ENCODE results near the gene JCAD. TPM values are rescaled to one million over a fixed set of nuclear protein-coding genes. Genes with fewer than 3 reads are reported as not detected.
"Not testable (repeated sequence)": the region's sequence is repeated elsewhere in the genome, so short reads cannot be mapped to it uniquely, and the experiment has no call there.

Gene JCAD
- polyA plus RNA-seq, 3 donors, result 29.6 to 39.2 (median 30.5) TPM

DNA sequence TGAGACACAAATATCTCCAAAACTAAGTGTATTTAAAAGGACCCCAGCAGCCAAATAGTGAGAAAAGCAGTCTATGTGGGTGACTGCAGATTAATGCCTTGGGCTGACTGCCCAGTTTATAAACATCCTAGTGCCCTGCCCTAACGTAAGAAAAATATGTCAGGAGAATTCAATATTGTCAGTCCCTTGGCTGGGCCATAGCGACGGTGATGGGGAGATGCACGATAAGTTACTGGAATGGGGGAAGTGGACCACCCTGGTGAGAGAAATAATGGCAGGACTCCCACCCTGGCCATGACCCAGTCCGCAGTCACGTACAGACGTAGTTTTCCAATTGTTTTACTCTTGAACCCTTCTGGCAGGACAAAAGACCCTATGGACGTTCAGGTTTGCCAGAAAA, 48.0 kb downstream of the JCAD start:
- no peak for DNase-seq (ENCODE audit: extremely low read depth in 1 of 11, low read depth in 9 of 11, low spot score in 4 of 11)

DNA sequence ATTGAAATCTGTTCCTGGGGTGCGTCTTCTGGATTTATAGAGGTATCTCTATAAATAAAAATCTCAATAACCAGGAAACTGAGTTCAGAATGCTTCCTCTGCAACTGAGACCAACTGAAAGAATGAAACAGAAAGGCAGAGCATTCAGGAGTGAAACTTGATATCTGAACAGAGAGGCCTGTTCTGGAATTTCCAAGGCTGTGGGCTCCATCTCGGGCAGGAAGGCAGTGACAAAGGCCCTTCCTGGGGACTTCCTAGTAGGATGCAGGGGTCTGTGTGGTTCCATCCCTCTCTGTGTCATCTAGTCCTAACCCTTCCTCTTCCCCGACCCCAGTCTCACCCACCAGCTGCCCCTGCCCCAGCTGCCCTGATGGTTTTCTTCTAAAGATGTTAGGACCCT, 52.0 kb downstream of the JCAD start:
- no peak for DNase-seq (ENCODE audit: extremely low read depth in 1 of 11, low read depth in 9 of 11, low spot score in 4 of 11)

DNA sequence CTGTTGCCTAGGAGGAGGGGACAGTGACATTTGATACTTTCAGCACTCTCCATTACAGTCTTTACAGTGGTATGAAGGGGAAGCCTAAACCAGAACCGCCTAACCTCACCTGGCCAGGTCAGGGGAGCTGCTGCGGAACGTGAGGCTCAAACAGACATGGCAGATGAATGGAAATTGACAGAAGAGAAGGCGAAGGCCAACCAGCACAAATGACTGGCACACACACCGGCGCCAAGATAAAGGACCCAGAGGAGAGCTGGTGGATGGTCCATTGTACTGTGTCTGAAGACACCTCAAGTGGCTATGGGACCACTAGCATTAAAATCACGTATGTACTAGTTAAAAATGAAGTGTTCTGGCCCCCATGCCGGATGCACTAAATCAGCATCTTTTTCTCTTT, 53.0 kb downstream of the JCAD start:
- DNase-seq (ENCODE audit: extremely low read depth in 1 of 11, low read depth in 9 of 11, low spot score in 4 of 11), result no peak

DNA sequence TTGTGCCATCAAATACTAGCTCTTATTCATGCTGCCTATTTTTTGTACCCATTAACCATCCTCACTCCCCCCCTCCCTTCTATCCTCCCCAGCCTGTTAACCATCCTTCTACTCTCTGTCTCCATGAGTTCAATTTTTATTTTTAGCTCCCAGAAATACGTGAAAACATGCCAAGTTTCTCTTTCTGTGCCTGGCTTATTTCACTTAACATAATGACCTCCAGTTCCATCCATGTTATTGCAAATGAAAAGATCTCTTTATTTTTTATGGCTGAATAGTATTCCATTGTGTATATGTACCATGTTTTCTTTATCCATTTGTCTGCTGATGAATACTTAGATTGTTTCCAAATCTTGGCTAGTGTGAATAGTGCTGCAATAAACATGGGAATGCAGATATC, 54.3 kb downstream of the JCAD start:
- not testable (repeated sequence) for DNase-seq (ENCODE audit: extremely low read depth in 1 of 11, low read depth in 9 of 11, low spot score in 4 of 11)

DNA sequence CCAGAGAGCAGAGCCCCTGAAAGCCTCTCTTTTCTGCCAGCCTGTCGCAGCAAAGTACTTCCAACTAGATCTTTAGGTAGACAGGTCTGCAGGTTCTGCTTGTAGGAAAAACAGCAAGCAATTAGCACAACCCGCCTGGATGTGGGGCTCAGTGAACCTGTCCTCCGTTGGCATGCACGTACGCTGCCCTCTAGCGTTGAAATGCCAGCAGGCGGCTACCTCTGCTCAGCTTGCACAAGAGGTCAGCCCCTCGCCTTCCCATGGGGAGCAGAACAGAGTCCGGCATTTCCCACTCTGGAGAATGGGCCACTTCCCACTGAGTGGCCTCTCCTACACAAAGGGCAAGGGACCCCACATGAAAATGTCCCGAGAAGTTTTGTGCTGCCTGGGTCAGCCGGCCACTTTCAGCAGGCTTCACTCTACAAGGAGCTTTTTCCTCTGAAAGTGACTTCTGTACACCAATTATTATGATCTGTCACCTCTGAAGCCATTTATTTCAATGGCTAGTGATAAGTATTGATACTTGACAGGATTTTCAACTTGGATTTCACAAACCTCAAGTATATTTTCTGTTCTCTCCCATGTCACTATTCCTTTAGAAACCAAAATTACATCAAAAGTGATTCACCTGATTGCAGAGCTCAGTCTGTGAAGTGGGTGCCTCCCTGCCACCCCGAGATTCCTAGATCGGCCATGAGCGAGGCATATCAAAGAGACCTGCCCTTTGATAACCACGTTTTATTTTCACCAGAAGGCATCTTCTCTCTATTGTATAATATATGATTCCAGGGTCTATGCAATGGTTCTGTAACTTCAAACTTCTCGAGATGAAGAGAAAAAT, 56.7 kb downstream of the JCAD start:
- peak in 6 of 11 donors; percentile 47 to 63 (median 54) for DNase-seq (ENCODE audit: extremely low read depth in 1 of 11, low read depth in 9 of 11, low spot score in 4 of 11)

DNA sequence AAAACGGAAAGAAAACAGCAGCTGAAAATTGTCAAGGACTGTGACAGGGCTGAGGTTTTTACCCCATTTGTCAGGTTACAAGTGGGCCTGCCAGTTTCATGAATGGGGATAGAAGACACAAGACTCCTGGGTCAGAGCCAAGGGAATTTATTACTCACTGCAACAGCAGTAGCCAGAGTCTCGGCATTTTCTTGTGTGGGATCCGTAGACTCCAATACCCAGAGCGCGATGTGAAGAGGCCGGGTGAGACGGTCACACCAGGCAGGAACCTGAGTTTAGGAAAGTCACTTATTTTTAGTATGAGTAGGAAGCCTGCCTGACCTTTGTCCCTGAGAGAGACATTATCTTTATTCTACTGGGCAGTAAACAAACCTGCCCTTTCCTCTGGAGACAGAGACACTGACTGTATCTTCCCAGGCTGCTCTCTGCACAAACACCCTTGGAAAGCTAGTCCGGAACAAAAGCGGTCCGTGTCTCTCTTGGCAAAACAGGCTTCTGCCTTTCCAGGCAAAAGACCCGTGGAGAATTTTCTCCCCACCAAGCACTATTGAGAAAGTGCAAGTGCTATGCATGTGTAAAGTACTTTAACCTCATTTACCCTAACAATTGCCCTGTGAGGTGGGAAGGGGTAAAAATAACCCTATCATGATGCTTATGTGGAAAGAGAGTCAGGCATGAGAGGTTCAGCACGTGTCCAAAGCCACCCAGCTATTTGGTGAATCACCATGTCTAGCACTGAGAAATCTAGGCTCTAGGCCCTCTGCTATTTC, 58.4 kb downstream of the JCAD start:
- no peak for DNase-seq (ENCODE audit: extremely low read depth in 1 of 11, low read depth in 9 of 11, low spot score in 4 of 11)

DNA sequence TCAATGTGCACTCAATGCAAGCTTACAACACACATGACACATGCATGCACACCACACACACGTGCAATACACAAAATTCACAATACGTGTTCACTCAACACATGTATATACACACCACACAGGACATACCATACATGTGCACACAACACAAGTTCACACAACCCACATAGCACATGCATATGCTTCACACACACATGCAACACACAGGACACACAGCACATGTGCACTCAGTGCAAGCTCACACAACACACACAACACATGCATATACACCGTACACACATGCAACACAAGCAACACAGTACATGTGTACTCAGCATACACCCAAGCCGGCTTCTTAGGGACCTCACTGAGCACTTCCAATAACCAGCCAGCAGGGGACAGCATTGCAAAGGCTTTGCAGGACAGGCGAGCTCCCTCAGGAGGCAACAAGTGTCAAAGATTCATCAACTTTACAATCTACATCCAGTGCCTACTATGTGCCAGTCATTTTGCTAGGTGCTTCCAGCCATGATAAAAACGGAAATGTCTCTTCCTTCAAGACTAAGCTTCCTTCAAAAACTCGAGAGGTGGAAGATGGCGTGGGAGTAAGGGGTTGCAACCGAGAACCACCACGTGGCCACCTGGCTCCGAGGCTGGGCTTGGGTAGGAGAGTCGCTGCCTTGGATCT, 61.1 kb downstream of the JCAD start:
- peak in 10 of 11 donors; percentile 60 to 77 (median 71) for DNase-seq (ENCODE audit: extremely low read depth in 1 of 11, low read depth in 9 of 11, low spot score in 4 of 11)

DNA sequence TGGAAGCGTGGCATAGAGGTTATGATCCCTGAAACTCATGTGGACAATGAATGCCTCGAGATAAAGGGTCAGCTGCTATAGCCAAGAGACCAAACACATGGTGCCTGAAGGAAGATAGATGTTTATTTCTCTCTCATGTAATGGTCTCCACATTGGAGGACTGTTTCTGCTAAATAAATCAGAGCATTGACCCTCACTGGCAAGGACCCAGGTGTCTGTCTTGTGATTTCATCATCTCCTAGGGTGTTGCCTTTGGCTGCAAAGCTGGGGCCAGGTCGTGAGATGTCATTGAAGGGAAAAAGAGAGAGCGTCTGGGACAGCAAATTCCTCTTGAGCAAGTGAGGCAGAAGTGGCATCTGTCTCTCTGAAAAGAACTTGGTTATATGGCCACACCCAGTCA, 64.6 kb downstream of the JCAD start:
- DNase-seq (ENCODE audit: extremely low read depth in 1 of 11, low read depth in 9 of 11, low spot score in 4 of 11), result no peak

DNA sequence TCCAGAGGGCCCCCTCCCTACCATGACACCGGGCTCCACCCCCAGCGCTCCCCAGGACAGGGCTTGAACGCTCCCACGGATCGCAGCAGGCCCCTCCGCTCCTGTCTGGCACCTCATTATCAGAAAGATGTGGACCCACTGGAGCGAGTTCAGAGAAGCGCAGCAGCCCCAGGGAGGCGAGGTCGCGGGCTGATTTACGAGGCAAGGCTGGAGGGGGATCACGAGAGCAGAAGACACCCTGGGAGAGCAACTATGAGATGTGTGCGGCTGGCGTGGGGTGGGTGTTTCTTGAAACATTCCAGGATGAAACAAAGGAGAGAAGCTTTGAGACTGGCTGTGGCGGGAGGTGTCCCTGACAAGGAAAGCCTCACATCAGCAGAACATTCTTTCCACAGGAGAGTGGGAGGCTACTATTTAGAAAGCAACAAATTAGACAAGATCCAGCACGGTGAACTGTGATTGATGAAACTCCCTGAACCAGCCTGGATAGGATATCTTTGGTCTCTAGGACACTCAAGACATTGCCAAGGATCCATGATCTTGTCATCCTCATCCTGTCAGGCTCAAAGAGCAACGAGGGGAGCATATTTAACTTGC, 66.0 kb downstream of the JCAD start:
- DNase-seq (ENCODE audit: extremely low read depth in 1 of 11, low read depth in 9 of 11, low spot score in 4 of 11), result peak in 6 of 11 donors; percentile 40 to 65 (median 51)

DNA sequence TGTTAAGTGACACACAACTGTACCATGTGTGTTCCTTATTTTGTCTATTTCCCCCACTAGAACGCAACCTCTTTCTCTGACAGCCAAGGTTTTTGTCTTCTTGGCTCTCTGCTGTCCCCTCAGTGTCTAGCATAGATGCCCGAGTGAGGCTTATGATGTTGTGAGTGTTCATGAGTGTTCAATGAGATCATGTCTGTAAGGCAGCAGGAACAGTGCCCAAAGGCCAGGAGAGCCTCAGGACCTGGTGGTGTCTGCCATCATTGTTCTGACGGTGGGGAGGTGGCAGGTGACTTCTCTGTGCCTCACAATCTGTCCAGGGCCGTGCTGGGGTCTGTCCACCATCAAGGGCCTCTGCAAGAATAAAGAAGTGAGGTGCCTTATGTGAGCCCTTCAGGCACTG, 66.5 kb downstream of the JCAD start:
- no peak for DNase-seq (ENCODE audit: extremely low read depth in 1 of 11, low read depth in 9 of 11, low spot score in 4 of 11)

DNA sequence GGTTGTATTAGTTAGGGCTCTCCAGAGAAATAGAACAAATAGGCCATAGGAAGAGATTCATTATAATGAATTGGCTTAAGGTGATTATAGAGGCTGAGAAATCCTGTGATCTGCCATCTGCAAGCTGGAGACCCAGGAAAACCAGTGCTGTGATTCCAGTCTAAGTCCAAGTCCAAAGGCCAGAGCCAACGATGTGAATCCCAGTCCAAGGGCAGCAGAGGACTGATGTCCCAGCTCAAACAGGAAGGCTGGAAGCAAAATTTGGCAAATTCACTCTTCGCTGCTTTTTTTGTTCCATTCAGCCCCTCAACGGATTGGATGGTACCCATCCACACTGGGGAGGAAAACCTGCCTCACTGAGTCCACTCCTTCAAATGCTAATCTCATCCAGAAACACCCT, 68.0 kb downstream of the JCAD start:
- DNase-seq (ENCODE audit: extremely low read depth in 1 of 11, low read depth in 9 of 11, low spot score in 4 of 11), result no peak

DNA sequence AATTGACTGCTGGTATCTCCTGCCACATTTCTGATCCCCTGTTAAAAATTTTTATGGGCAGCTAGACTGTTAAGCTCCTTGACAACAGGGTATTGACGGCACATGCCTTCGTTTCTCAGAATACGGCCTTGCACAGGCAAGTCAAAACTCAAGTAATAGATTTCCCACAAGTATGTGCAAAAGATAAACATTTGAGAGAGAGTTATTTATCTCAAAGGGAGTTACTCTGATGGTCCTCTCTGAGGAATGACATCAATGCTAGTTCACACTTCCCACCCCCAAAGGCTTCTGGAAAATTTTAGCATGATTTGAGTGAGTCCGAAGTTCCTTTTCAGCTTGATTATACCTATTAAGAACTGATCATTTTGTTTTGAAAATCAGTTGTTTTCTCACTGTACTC, 71.9 kb downstream of the JCAD start:
- DNase-seq (ENCODE audit: extremely low read depth in 1 of 11, low read depth in 9 of 11, low spot score in 4 of 11), result no peak

DNA sequence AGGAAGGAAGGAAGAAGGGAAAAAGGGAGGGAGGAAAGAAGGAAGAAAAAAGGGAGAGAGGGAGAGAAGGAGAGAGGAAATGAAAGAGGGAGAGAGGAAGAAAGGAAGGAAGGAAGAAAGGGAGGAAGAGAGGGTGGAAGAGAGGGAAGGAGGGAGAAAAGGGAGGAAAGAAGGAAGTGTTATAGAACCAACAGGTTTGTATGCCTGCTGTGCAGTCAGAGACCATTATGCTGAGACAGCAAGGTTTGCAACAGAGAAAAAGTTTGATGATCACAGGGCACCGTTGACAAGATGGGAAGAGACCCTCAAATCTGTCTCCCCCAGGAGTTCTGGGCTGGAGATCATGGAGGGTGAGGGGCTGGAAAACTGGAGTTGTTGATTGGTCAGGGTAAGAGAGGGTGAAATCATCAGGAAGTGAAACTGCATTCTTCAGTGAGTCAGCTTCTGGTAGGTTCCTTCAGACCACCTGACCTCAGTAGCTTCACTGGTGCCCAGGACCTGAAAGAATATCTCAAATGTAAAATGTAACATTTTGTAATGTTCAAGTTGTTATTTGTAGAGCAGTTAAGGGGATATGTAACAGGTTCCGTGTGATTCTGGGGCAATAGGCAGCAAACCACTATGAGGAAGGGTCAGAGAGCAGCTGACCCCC, 76.3 kb downstream of the JCAD start:
- DNase-seq (ENCODE audit: extremely low read depth in 1 of 11, low read depth in 9 of 11, low spot score in 4 of 11), result no peak

DNA sequence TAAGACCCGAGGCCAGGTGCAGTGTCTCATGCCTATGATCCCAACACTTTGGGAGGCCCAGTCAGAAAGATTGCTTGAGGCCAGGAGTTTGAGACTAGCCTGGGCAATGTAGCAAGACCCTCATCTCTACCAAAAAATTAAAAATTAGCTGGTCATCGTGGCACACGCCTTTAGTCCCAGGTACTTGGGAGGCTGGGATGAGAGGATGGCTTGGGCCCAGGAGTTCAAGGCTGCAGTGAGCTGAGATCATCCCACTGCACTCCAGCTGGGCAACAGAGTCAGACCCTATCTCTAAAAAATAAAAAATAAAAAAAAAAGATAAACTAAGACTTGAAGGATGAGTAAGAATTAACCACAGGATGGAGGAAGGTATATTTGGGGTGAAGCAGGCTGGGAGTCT, 77.9 kb downstream of the JCAD start:
- DNase-seq (ENCODE audit: extremely low read depth in 1 of 11, low read depth in 9 of 11, low spot score in 4 of 11), result no peak

DNA sequence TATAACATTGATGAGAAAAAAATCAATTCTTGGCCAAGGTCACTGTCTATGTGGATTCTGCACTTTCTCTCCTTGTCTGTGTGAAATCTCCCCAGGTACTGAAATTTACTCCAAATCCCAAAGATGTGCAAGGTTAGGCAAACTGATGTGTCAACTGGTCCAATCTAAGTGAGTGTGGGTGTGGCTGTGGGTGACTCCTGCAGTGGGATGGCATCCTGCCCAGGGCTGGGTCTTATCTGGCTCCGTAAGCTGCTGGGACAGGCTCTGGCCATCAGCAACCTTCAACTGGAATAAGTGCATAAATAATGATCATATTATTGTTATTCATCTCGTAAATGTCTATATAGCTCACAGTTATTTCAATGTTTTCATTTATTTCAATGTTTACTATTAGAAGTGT, 79.3 kb downstream of the JCAD start:
- DNase-seq (ENCODE audit: extremely low read depth in 1 of 11, low read depth in 9 of 11, low spot score in 4 of 11), result no peak

DNA sequence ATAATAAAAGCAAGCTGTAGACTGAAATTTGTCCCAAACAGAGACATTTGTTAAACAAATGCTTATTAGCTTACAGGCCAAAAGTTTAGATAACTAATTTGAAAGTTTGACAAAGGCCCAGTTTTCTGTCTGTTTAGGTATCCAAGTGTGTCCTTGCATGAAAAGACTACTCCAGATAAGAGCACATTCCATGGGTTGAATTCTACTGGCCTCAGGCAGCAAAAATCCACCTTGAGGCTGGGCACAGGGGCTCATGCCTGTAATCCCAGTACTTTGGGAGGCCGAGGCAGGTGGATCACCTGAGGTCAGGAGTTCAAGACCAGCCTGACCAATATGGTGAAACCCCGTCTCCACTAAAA, 80.0 kb downstream of the JCAD start:
- not testable (repeated sequence) for DNase-seq (ENCODE audit: extremely low read depth in 1 of 11, low read depth in 9 of 11, low spot score in 4 of 11)

DNA sequence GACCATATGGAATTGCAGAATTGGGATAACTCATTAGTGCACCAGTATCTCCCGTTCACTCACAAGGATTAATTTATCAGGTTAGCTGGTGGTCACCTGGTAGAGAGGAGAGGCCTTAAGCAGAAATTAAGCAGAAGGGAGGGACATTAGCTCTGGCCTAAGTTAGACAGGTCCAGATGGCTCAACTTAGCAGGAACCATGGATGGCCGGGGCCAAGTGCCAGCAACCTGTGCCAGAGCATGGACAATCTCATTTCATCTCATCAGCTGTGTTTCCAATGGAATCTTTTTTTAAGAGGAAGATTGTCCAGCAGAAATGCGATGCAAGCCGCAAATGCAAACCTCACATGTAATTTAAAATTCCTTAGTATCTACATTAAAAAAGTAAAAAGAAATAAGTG, 82.2 kb downstream of the JCAD start:
- no peak for DNase-seq (ENCODE audit: extremely low read depth in 1 of 11, low read depth in 9 of 11, low spot score in 4 of 11)

DNA sequence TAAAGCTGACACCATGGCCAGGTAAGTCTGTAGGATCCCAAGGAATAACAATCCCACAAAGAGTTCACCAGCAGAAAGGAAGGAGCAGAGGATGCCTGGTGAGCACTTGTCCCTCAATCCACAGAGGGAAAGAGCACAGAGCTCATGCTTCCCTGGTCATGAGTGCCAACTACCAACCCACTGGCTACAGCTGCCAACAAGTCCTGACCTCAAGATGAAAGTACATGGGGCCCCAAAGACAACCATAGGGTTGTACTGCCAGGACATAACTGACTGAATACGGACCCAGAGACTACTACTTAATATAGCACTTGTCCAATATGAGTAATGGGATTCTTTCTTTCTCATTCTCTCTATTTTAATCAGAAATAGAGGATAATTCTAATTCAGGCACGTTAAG, 83.3 kb downstream of the JCAD start:
- DNase-seq (ENCODE audit: extremely low read depth in 1 of 11, low read depth in 9 of 11, low spot score in 4 of 11), result no peak

DNA sequence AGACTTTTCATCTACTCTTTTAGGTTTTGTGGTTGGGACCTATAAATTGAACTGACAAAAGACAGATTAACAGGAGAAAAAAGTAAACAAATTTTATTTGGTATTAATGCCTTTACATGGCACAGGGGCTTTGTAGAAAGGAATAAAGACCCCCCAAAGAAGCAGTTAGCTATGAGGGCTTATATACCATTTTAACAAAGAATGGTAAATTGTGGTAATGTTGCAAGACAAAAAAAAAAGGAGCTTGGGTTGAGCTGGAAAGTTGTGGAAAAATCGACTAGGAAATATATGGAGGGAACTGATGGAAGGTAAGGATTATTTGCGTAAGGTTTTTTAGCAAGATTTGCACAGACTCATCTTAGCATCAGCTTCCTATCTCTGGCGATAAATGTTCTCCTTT, 84.6 kb downstream of the JCAD start:
- DNase-seq (ENCODE audit: extremely low read depth in 1 of 11, low read depth in 9 of 11, low spot score in 4 of 11), result no peak

Data from renal cortex interstitium (tissue), 11 donors.